ENCODE measurements around the gene GRIA2. TPM values are rescaled to one million over a fixed set of nuclear protein-coding genes. Genes with fewer than 3 reads are reported as not detected.

The GRIA2 gene
- total and polyA plus RNA-seq, 4 donors: 3.6 to 23.5 (median 15.7) TPM

DNA sequence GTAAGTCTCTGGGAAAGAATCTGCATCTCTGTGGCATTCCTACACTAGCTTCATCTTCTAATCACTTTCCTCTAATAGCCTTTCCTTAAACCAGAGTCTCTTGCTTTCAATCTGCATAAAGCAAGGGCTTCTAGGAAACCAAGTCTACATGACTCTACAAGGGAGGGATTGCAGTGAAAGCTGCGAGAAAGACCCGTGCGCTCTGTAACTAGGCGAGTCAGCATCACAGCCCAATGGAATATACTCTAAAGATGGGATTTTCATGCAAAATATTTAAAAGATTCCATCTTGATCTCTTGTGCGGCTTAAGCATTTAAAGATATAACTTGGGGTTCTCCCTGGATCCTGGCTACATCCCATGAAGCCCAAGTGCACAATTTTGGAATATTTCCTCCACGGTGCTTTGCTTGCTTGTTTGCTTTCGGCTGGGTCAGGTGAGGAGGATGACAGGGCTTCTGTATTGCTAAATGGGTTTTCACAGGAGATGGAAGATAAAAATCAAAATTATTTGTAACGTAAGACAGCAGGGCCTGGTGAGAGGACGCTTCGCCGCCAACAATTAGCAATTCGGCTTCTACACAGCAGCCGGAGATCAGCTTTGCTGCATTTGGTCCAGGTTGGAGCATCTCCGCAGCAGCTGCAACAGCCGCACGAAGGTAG is 687 bp upstream of the GRIA2 start:
- Histone ChIP-seq H3K4me1 (ENCODE audit: control insufficient read depth in 1 of 2, insufficient read depth in 2 of 2, low read length in 2 of 2) (no peaks in the 10 kb centered on the region), H3K27me3 (ENCODE audit: control insufficient read depth in 1 of 2, insufficient read depth in 2 of 2, low read length in 1 of 2) (no peaks in the 10 kb centered on the region), H3K9me3 (ENCODE audit: control insufficient read depth, low read length) (peaks cover 1% of the 10 kb centered on the region), H3K27ac (ENCODE audit: low read depth in 1 of 2, low read length in 2 of 2) (no peak overlapping the region), H3K36me3 (ENCODE audit: control insufficient read depth in 1 of 2, insufficient read depth in 2 of 2, low read length in 1 of 2) (no peaks in the 10 kb centered on the region), H3K4me3 (ENCODE audit: low read length in 2 of 2) (no peak overlapping the region)
- no peak for DNase-seq
- WGBS, 2 donors: 7 to 8% methylated on average over 16 of the region's 16 CpGs
- intact Hi-C loops (cut with DNase I): loop anchor here (5.0 to 10.0 kb wide), 5 partner anchors 67 to 955 kb away; partner anchors contain the start of gene GASK1B (in 1 of the 2)
- ATAC-seq (ENCODE audit: low FRiP score): no peak

DNA sequence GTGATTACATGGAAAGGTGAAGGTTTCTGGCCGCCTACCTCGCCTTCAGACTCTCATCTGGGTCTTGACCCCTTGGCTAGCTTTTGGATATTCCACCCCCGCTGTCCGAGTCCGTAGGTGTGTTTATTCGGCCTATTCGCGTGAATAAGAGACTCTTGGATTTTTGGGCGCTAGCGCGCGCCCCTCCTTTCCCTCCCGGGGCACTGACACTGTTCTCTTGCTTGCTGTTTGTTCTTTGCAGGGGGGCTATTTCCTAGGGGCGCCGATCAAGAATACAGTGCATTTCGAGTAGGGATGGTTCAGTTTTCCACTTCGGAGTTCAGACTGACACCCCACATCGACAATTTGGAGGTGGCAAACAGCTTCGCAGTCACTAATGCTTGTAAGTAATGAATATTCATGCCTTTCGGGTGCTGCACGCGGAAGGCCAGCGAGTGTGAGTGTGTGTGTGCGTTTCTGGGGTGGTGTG is 932 bp downstream of the GRIA2 start:
- no peaks in the 10 kb centered on the region for H3K27me3 ChIP-seq (ENCODE audit: control insufficient read depth in 1 of 2, insufficient read depth in 2 of 2, low read length in 1 of 2)
- H3K36me3 ChIP-seq (ENCODE audit: control insufficient read depth in 1 of 2, insufficient read depth in 2 of 2, low read length in 1 of 2): no peaks in the 10 kb centered on the region
- peak overlapping the region; percentile 79 to 83 for H3K27ac ChIP-seq (ENCODE audit: low read depth in 1 of 2, low read length in 2 of 2)
- intact Hi-C loops (cut with DNase I): loop anchor here (5.0 to 10.0 kb wide), 3 partner anchors 66 to 953 kb away; partner anchors contain the start of gene GASK1B (in 1 of the 2)
- DNase-seq: no peak
- peak overlapping the region; percentile 13 to 75 for H3K4me3 ChIP-seq (ENCODE audit: low read length in 2 of 2)
- H3K4me1 ChIP-seq (ENCODE audit: control insufficient read depth in 1 of 2, insufficient read depth in 2 of 2, low read length in 2 of 2): no peaks in the 10 kb centered on the region
- 1% methylated on average over 24 of the region's 24 CpGs for WGBS, 2 donors
- no peaks in the 10 kb centered on the region for H3K9me3 ChIP-seq (ENCODE audit: control insufficient read depth, low read length)
- ATAC-seq (ENCODE audit: low FRiP score): no peak

DNA sequence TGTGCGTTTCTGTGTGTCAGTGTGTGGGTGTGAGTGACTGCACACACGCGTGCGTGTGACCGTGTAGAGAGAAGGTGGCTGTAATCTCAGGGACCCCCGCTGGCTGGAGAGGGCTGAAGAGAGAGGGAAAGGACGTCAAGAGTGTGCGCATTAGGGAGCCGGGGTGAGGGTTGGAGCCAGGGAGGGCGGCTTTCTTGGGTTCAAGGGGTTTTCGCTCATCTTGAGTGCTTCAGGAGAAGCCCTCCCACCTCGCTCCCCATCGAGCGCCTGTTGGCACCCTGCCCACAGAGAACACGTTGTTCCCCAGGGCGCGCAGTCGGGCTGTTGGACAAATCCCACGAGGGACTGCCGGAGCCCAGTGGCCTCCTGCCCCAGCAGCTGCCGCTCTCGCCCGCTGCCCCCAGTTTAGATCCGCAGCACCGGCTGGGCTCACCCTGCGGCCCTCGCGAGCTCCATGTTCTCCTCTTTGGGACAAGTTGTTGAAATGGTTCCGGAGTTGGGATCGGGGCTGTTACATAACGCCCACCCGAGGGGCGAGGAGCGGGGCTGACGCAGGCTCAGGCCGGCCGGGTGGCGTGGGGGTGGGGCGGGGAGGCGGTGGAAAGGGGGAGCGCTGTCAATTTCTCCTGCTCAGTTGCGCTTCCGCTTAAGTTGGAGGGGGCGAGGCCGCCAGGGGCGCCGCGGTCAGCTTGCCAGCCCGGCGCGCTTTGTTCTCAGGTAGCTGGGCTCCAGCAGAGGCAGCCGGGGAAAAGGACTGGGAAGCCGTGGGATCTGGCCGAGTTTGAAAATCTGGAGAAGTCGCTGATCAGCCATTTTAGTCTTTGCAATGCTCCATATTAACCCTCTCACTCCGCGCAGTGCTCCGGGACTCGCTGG is 1.6 kb downstream of the GRIA2 start:
- ATAC-seq (ENCODE audit: low FRiP score): peak; percentile 69
- intact Hi-C loops (cut with DNase I): loop anchor here (5.0 to 10.0 kb wide), 3 partner anchors 65 to 953 kb away; partner anchors contain the start of gene GASK1B (in 1 of the 2)
- Histone ChIP-seq H3K4me1 (ENCODE audit: control insufficient read depth in 1 of 2, insufficient read depth in 2 of 2, low read length in 2 of 2) (no peaks in the 10 kb centered on the region), H3K27me3 (ENCODE audit: control insufficient read depth in 1 of 2, insufficient read depth in 2 of 2, low read length in 1 of 2) (no peaks in the 10 kb centered on the region), H3K27ac (ENCODE audit: low read depth in 1 of 2, low read length in 2 of 2) (peak overlapping the region; percentile 58 to 83), H3K36me3 (ENCODE audit: control insufficient read depth in 1 of 2, insufficient read depth in 2 of 2, low read length in 1 of 2) (no peaks in the 10 kb centered on the region), H3K4me3 (ENCODE audit: low read length in 2 of 2) (peak overlapping the region; percentile 13 to 75), H3K9me3 (ENCODE audit: control insufficient read depth, low read length) (no peaks in the 10 kb centered on the region)
- 0 to 1% methylated on average over 58 to 59 of the region's 59 CpGs for WGBS, 2 donors
- peak; percentile 48 to 86 for DNase-seq

DNA sequence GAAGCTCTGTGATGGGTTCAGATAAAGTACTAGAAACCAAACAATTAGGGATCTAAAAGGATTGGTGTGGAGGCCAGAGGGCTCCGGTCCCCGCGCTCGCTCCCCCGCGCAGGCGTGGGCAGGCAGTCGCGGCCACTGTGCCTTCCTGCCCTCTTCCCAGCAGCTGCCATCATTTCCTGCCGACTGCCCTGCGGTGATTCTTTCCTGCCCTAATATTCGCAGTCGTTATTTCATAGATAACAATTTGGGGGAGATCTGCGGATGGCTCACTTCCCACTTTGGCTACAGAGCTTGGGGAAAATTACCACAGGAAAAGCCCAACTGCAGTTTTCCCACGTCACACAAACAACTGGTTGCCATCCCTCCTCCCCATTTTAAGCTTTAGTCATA is 2.2 kb downstream of the GRIA2 start:
- DNase-seq: peak in 1 of 2 donors; percentile 42
- peak overlapping the region; percentile 13 to 75 for H3K4me3 ChIP-seq (ENCODE audit: low read length in 2 of 2)
- H3K9me3 ChIP-seq (ENCODE audit: control insufficient read depth, low read length): no peaks in the 10 kb centered on the region
- peak; percentile 37 for ATAC-seq (ENCODE audit: low FRiP score)
- no peaks in the 10 kb centered on the region for H3K4me1 ChIP-seq (ENCODE audit: control insufficient read depth in 1 of 2, insufficient read depth in 2 of 2, low read length in 2 of 2)
- H3K36me3 ChIP-seq (ENCODE audit: control insufficient read depth in 1 of 2, insufficient read depth in 2 of 2, low read length in 1 of 2): no peaks in the 10 kb centered on the region
- H3K27ac ChIP-seq (ENCODE audit: low read depth in 1 of 2, low read length in 2 of 2): peak overlapping the region; percentile 58 to 83
- intact Hi-C loops (cut with DNase I): loop anchor here (5.0 to 10.0 kb wide), 3 partner anchors 65 to 952 kb away; partner anchors contain the start of gene GASK1B (in 1 of the 2)
- WGBS, 2 donors: 0 to 2% methylated on average over 15 of the region's 15 CpGs
- no peaks in the 10 kb centered on the region for H3K27me3 ChIP-seq (ENCODE audit: control insufficient read depth in 1 of 2, insufficient read depth in 2 of 2, low read length in 1 of 2)

DNA sequence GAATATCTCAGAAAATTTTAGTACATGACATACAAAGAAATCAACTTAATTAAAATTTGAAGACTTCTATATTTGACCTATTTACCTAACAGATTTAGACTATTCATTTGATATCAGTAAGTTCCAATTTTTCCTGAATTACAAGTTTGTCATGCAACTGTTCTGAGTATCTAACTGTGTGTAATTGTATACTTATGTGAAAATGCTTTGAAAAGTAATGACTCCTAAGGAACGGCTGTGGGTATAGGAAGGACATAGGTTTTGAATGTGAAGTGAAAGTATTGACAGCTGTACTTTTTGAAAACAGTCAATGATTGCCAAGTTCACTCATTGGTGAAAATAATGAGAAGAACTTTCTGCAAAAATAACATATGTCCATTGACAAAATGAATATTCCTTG is 2.9 kb downstream of the GRIA2 start:
- 19 to 28% methylated on average over 1 of the region's 1 CpG for WGBS, 2 donors
- DNase-seq: no peak
- intact Hi-C loops (cut with DNase I): loop anchor here (5.0 to 10.0 kb wide), 3 partner anchors 64 to 951 kb away; partner anchors contain the start of gene GASK1B (in 1 of the 2)

DNA sequence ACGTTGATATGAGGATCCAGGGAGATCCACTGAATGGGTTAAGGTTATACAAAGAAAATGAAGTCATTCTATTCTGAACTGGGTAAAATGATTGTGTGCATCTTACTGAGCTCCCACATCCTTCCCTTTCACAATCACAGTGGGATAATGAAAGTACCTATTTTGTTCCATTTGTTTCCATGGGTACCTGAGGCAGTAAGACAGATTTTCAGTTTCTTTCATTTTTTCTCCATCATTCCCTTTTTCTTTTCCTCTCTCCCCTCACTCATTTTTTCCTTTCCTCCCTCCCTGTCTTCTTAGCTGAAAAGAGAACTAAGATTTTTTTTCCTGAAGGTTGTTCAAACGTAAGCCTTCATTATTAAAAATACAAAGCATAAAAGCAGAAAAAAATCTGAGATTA is 4.6 kb downstream of the GRIA2 start:
- ATAC-seq (ENCODE audit: low FRiP score) (no peak), DNase-seq (no peak)
- no peaks in the 10 kb centered on the region for H3K9me3 ChIP-seq (ENCODE audit: control insufficient read depth, low read length)
- H3K36me3 ChIP-seq (ENCODE audit: control insufficient read depth in 1 of 2, insufficient read depth in 2 of 2, low read length in 1 of 2): no peaks in the 10 kb centered on the region
- H3K4me3 ChIP-seq (ENCODE audit: low read length in 2 of 2): peak overlapping the region; percentile 27 to 45
- H3K27me3 ChIP-seq (ENCODE audit: control insufficient read depth in 1 of 2, insufficient read depth in 2 of 2, low read length in 1 of 2): no peaks in the 10 kb centered on the region
- no peaks in the 10 kb centered on the region for H3K4me1 ChIP-seq (ENCODE audit: control insufficient read depth in 1 of 2, insufficient read depth in 2 of 2, low read length in 2 of 2)
- intact Hi-C loops (cut with DNase I): loop anchor here (10.0 kb wide), 2 partner anchors 580 to 950 kb away; partner anchors contain the start of gene GASK1B (in 1 of the 2)
- H3K27ac ChIP-seq (ENCODE audit: low read depth in 1 of 2, low read length in 2 of 2): peak overlapping the region in 1 of 2 donors; percentile 51
- WGBS, 2 donors: 17 to 33% methylated on average over 2 of the region's 2 CpGs

More for the DNA sequence above, 2.9 kb downstream of the GRIA2 start:
- Histone ChIP-seq H3K27ac (ENCODE audit: low read depth in 1 of 2, low read length in 2 of 2) (peak overlapping the region in 1 of 2 donors; percentile 79), H3K27me3 (ENCODE audit: control insufficient read depth in 1 of 2, insufficient read depth in 2 of 2, low read length in 1 of 2) (no peaks in the 10 kb centered on the region), H3K4me3 (ENCODE audit: low read length in 2 of 2) (peak overlapping the region; percentile 13 to 75), H3K36me3 (ENCODE audit: control insufficient read depth in 1 of 2, insufficient read depth in 2 of 2, low read length in 1 of 2) (no peaks in the 10 kb centered on the region), H3K4me1 (ENCODE audit: control insufficient read depth in 1 of 2, insufficient read depth in 2 of 2, low read length in 2 of 2) (no peaks in the 10 kb centered on the region), H3K9me3 (ENCODE audit: control insufficient read depth, low read length) (no peaks in the 10 kb centered on the region)
- ATAC-seq (ENCODE audit: low FRiP score): no peak

DNA sequence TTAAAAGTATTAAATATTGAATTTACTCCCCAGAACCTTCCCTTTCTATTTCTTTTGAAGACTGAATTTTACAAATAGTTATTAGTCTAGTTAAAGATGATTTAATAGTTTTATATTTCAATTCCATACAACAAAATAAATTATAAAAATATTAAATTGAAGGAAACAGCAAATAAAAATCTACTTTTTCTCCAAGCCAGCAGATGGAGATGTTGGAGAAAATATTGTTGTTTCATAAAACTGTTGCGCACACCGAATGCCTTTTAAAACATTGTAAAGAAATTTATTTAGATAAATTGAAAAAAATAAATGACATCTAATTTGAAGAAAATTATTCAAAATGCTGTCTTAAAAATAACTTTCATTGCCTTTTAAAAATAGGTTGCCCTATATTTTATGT is 5.5 kb downstream of the GRIA2 start:
- DNase-seq: no peak
- Histone ChIP-seq H3K36me3 (ENCODE audit: control insufficient read depth in 1 of 2, insufficient read depth in 2 of 2, low read length in 1 of 2) (no peaks in the 10 kb centered on the region), H3K9me3 (ENCODE audit: control insufficient read depth, low read length) (no peaks in the 10 kb centered on the region), H3K27ac (ENCODE audit: low read depth in 1 of 2, low read length in 2 of 2) (no peak overlapping the region), H3K4me3 (ENCODE audit: low read length in 2 of 2) (no peak overlapping the region), H3K4me1 (ENCODE audit: control insufficient read depth in 1 of 2, insufficient read depth in 2 of 2, low read length in 2 of 2) (no peaks in the 10 kb centered on the region), H3K27me3 (ENCODE audit: control insufficient read depth in 1 of 2, insufficient read depth in 2 of 2, low read length in 1 of 2) (no peaks in the 10 kb centered on the region)
- intact Hi-C loops (cut with DNase I): loop anchor here (10.0 kb wide), 2 partner anchors 579 to 949 kb away; partner anchors contain the start of gene GASK1B (in 1 of the 2)
- WGBS, 2 donors: 9 to 21% methylated on average over 2 of the region's 2 CpGs
- ATAC-seq (ENCODE audit: low FRiP score): no peak

DNA sequence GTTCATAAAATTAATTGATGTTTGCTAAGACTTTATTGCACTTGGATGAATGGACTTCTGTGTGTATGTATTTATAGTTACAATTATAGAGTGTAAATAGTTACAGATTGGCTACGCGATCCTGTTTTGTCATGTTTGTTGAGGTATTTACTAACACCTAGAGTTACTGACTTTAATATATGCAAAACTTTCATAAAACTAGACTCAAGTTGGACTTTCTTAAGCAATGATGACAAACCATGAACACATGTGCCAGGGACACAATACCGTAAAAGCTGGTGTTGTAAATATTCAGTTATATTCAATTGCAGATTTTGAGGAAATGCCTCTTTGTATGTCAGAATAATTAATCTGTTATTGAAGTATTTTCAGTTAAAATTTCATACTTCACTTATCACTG is 6.1 kb downstream of the GRIA2 start:
- intact Hi-C loops (cut with DNase I): loop anchor here (10.0 kb wide), 2 partner anchors 578 to 948 kb away; partner anchors contain the start of gene GASK1B (in 1 of the 2)
- no peaks in the 10 kb centered on the region for H3K36me3 ChIP-seq (ENCODE audit: control insufficient read depth in 1 of 2, insufficient read depth in 2 of 2, low read length in 1 of 2)
- no peaks in the 10 kb centered on the region for H3K9me3 ChIP-seq (ENCODE audit: control insufficient read depth, low read length)
- no peak overlapping the region for H3K27ac ChIP-seq (ENCODE audit: low read depth in 1 of 2, low read length in 2 of 2)
- no peak overlapping the region for H3K4me3 ChIP-seq (ENCODE audit: low read length in 2 of 2)
- ATAC-seq (ENCODE audit: low FRiP score) (no peak), DNase-seq (no peak)
- no peaks in the 10 kb centered on the region for H3K4me1 ChIP-seq (ENCODE audit: control insufficient read depth in 1 of 2, insufficient read depth in 2 of 2, low read length in 2 of 2)
- H3K27me3 ChIP-seq (ENCODE audit: control insufficient read depth in 1 of 2, insufficient read depth in 2 of 2, low read length in 1 of 2): no peaks in the 10 kb centered on the region
- 24 to 33% methylated on average over 3 of the region's 3 CpGs for WGBS, 2 donors

All from aorta (tissue), 5 donors.